PC-9 (cell line): ENCODE data around the gene UGDH. TPM values are rescaled to one million over a fixed set of nuclear protein-coding genes. Genes with fewer than 3 reads are reported as not detected.
"Not testable (repeated sequence)": the region's sequence is repeated elsewhere in the genome, so short reads cannot be mapped to it uniquely, and the experiment has no call there.

Experiments used
- BruUV-seq: library from RNA; stranded (reverse); fragments of 400-500 nt; replicated peaks from 2 replicates; lab custom pipeline; 2021; lab: Mats Ljungman, UMichigan
- CTCF ChIA-PET: fragments of 300-600 bp; sonication (Branson Sonifier 250); formaldehyde crosslinking; loops from one replicate; lab custom pipeline; 2022; ENCODE audit warnings: antibody characterized with exemption; lab: Charles Lee
- POLR2A ChIA-PET: fragments of 300-600 bp; sonication (Branson Sonifier 250); formaldehyde crosslinking; loops from one replicate; lab custom pipeline; 2022; ENCODE audit warnings: antibody characterized with exemption; ENCODE audit not compliant: unreplicated experiment; lab: Charles Lee
- DNase-seq, 2 experiments: peaks; one replicate each; pipeline versions ENCODE4 v3.0.0 to v3.0.0-alpha.2; 2015 to 2022; ENCODE audit warnings: mixed read lengths in 1 of 2
- H2AFZ ChIP-seq: fragments of 200-600 bp; sonication (generic); 2 replicates; pipeline ENCODE4 v1.8.1; 2017; ENCODE audit warnings: antibody characterized with exemption
- H3F3A ChIP-seq: fragments of 200-600 bp; sonication (generic); 2 replicates; pipeline ENCODE4 v1.8.1; 2017; ENCODE audit warnings: antibody characterized with exemption, mild to moderate bottlenecking, low read depth; ENCODE audit not compliant: insufficient read depth
- H3K27ac ChIP-seq: fragments of 200-600 bp; sonication (generic); 2 replicates; pipeline ENCODE4 v1.6.1; 2016; ENCODE audit warnings: mixed run types
- H3K27me3 ChIP-seq: fragments of 200-600 bp; sonication (generic); 2 replicates; pipeline ENCODE4 v1.6.1; 2016; ENCODE audit warnings: low read depth, mixed run types; ENCODE audit not compliant: insufficient read depth
- H3K36me3 ChIP-seq: fragments of 200-600 bp; sonication (generic); 2 replicates; pipeline ENCODE4 v1.6.1; 2016; ENCODE audit warnings: low read depth, mixed run types
- H3K4me1 ChIP-seq: fragments of 200-600 bp; sonication (generic); replicated peaks from 2 replicates; pipeline ENCODE4 v1.6.1; 2016; ENCODE audit warnings: mixed run types; ENCODE audit not compliant: insufficient read depth
- H3K4me2 ChIP-seq: fragments of 200-600 bp; sonication (generic); 2 replicates; pipeline ENCODE4 v1.6.1; 2017; ENCODE audit warnings: mixed run types
- H3K4me3 ChIP-seq: fragments of 200-600 bp; sonication (generic); 2 replicates; pipeline ENCODE4 v1.6.1; 2016; ENCODE audit warnings: mixed run types
- H3K79me2 ChIP-seq: fragments of 200-600 bp; sonication (generic); 2 replicates; pipeline ENCODE4 v1.6.1; 2017; ENCODE audit warnings: low read depth, mixed run types
- H3K9me2 ChIP-seq: fragments of 200-600 bp; sonication (generic); 2 replicates; pipeline ENCODE4 v1.8.1; 2017; ENCODE audit warnings: mild to moderate bottlenecking; ENCODE audit not compliant: insufficient read depth
- H3K9me3 ChIP-seq: fragments of 200-600 bp; sonication (generic); 2 replicates; pipeline ENCODE4 v1.8.1; 2016; ENCODE audit warnings: low read depth; ENCODE audit not compliant: insufficient read depth
- H4K20me1 ChIP-seq: fragments of 200-600 bp; sonication (generic); 2 replicates; pipeline ENCODE4 v1.8.1; 2017; ENCODE audit not compliant: insufficient read depth
- EZH2 ChIP-seq: fragments of 200-600 bp; sonication (generic); IDR thresholded peaks from 2 replicates; pipeline ENCODE4 v1.8.0; 2017; ENCODE audit warnings: antibody characterized with exemption, low read depth
- intact Hi-C: fragments of 100-400 bp; cut with micrococcal nuclease; formaldehyde crosslinking; loops from one replicate; pipeline ENCODE4 v1.10.0; 2022; ENCODE audit not compliant: unreplicated experiment
- total RNA-seq: library from RNA; stranded (reverse); gene quantifications from 2 replicates; pipeline ENCODE4 v1.2.3, GENCODE V29; 2021
- TF ChIP-seq, protein P1 (sequence below): fragments of 200-600 bp; sonication (generic); conservative IDR thresholded peaks from 2 replicates; pipeline ENCODE4 v1.6.1; 2017; ENCODE audit warnings: mixed run types, antibody characterized with exemption, mild to moderate bottlenecking, moderate library complexity

Gene UGDH
- total RNA-seq, 1 experiment from 2014 or later, result 98.5 TPM

DNA sequence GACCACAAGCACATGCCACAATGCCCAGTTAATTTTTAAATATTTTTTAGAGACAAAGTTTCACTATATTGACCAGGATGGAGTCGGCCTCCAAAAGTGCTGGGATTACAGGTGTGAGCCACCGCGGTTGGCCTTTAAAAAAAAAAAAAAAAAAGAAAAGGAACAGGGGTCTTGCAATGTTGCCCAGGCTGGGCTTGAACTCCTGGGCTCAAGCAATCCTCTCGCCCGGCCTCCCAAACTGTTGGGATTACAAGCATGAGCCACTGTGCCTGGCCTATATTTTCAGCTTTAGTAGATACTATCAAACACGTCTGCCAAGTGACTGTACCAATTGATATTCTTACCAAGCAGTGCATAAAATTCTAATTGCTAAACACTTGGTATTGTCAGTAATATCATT is 8.8 kb downstream of the UGDH start:
- H4K20me1 ChIP-seq, result peaks cover 3% of the 10 kb centered on the region; the same call in 1 of the 2 replicates
- H3K27ac ChIP-seq, result peak overlapping the region; percentile 100
- H3K4me1 ChIP-seq, result peaks cover 62% of the 10 kb centered on the region
- no peak for DNase-seq
- TF ChIP-seq, protein P1, sequence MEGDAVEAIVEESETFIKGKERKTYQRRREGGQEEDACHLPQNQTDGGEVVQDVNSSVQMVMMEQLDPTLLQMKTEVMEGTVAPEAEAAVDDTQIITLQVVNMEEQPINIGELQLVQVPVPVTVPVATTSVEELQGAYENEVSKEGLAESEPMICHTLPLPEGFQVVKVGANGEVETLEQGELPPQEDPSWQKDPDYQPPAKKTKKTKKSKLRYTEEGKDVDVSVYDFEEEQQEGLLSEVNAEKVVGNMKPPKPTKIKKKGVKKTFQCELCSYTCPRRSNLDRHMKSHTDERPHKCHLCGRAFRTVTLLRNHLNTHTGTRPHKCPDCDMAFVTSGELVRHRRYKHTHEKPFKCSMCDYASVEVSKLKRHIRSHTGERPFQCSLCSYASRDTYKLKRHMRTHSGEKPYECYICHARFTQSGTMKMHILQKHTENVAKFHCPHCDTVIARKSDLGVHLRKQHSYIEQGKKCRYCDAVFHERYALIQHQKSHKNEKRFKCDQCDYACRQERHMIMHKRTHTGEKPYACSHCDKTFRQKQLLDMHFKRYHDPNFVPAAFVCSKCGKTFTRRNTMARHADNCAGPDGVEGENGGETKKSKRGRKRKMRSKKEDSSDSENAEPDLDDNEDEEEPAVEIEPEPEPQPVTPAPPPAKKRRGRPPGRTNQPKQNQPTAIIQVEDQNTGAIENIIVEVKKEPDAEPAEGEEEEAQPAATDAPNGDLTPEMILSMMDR, result no peak
- TF ChIP-seq EZH2, result no peak
- no peak overlapping the region for H2AFZ ChIP-seq
- no TSS peak for BruUV-seq
- H3K27me3 ChIP-seq, result no peaks in the 10 kb centered on the region
- peaks cover 49% of the 10 kb centered on the region for H3K36me3 ChIP-seq
- no peak overlapping the region for H3K4me2 ChIP-seq
- ChIA-PET POLR2A (interaction anchor here (0.6 kb wide), 1 partner anchor 1237 kb away, joined by 3 read pairs; no protein-coding TSS in a partner anchor), CTCF (no interaction called here)
- peaks cover 74% of the 10 kb centered on the region for H3K79me2 ChIP-seq
- intact Hi-C loops, result no loop called here
- peaks cover 85% of the 10 kb centered on the region for H3F3A ChIP-seq
- no peak overlapping the region for H3K4me3 ChIP-seq
- H3K9me2 ChIP-seq, result no peaks in the 10 kb centered on the region
- H3K9me3 ChIP-seq, result no peaks in the 10 kb centered on the region

DNA sequence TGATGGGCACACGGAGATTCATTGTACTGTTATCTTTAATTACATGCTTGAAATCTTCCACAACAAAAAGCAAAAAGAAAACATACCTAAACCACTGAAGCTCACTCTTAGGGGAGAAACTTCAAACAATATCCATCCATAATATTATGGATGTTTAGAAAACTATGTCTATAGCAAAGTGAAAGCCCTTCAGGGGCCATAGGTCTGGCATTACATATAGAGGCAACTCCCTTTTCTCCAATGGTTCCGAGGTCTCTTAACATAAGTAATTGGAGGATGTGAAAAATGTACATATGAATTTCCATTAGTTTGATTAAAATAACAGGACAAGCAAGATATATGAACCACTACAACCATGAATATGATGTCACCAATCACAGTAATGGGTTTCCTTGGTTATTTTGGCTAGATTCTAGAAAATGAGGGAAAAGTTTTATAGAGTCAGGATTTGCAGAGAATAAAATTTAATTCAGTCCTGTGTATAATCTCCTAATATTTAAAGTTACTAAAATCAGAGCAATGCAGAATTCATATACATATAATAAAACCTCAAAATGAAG is 10.8 kb downstream of the UGDH start:
- H2AFZ ChIP-seq, result no peak overlapping the region
- H3K9me3 ChIP-seq, result no peaks in the 10 kb centered on the region
- peaks cover 88% of the 10 kb centered on the region for H3F3A ChIP-seq
- ChIA-PET CTCF (interaction anchor here (0.9 kb wide), 1 partner anchor 11 kb away, joined by 3 read pairs; the partner anchor contains the start of gene UGDH), POLR2A (no interaction called here)
- no peak for TF ChIP-seq EZH2
- TF ChIP-seq, protein P1, result no peak
- H3K79me2 ChIP-seq, result peaks cover 74% of the 10 kb centered on the region
- H3K27me3 ChIP-seq, result no peaks in the 10 kb centered on the region
- no peak for DNase-seq
- H4K20me1 ChIP-seq, result no peaks in the 10 kb centered on the region
- peaks cover 62% of the 10 kb centered on the region for H3K36me3 ChIP-seq
- peak overlapping the region; percentile 15; the same call in 1 of the 2 replicates for H3K4me2 ChIP-seq
- intact Hi-C loops, result no loop called here
- BruUV-seq, result no TSS peak
- peak overlapping the region; percentile 100 for H3K27ac ChIP-seq
- H3K9me2 ChIP-seq, result no peaks in the 10 kb centered on the region
- H3K4me1 ChIP-seq, result peaks cover 42% of the 10 kb centered on the region
- no peak overlapping the region for H3K4me3 ChIP-seq

DNA sequence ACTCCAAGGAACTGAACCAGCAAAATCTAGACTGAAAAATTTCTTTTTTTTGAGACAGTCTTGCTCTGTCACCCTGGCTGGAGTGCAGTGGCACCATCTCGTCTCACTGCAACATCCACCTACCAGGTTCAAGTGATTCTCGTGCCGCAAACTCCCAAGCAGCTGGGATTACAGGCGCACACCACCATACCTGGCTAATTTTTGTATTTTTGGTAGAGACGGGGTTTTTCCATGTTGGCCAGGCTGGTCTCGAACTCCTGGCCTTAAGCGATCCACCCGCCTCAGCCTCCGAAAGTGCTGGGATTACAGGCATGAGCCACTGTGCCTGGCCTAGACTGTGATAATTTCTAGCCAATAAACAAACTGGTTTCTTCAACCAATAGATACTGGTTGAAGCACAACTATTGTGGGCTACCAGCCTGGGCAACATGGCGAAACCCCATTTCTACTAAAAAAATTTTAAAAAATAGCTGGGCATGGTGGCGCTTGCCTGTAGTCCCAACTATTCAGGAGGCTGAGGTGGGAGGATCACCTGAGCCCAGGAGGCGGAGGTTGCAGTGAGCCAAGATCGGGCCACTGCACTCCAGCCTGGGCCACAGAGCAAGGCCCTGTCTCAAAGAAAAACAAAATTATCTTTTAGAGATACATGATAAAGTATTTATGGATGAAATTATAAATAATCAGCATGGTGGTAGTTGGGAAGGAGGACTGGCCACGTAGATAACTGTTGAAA is 11.4 kb downstream of the UGDH start:
- H3K27ac ChIP-seq, result peak overlapping the region; percentile 100
- CTCF ChIA-PET, result interaction anchor here (0.9 kb wide), 1 partner anchor 11 kb away, joined by 3 read pairs; the partner anchor contains the start of gene UGDH
- BruUV-seq, H4K20me1 ChIP-seq, POLR2A ChIA-PET, H3K27me3 ChIP-seq, intact Hi-C loops, H3K4me3 ChIP-seq, H3K9me2 ChIP-seq, DNase-seq, H2AFZ ChIP-seq, H3K9me3 ChIP-seq: not testable (repeated sequence)
- H3K36me3 ChIP-seq, result peaks cover 60% of the 10 kb centered on the region
- H3F3A ChIP-seq, result peaks cover 87% of the 10 kb centered on the region
- H3K4me2 ChIP-seq, result peak overlapping the region; percentile 57
- H3K4me1 ChIP-seq, result peaks cover 38% of the 10 kb centered on the region
- peaks cover 71% of the 10 kb centered on the region for H3K79me2 ChIP-seq
